C4-2B (cell line): ENCODE measurements around the gene DIP2B.

ENCODE experiments used
- CTCF ChIP-seq: fragments of 450-650 bp; conservative IDR thresholded peaks from 2 replicates; pipeline ENCODE4 v1.5.1; 2017; ENCODE audit warnings: mild to moderate bottlenecking
- ZFX ChIP-seq: fragments of 450-650 bp; IDR thresholded peaks from 2 replicates; pipeline ENCODE4 v1.6.1; 2017

- TF ChIP-seq CTCF: no peak
- no peak for TF ChIP-seq ZFX
These were observed 108.7 kb downstream of the DIP2B start for GRCh38 chr12:50613463-50613862.
